CD4-positive, CD25-positive, alpha-beta regulatory T cell (primary cell): ENCODE data around the gene MYO18A. TPM values are rescaled to one million over a fixed set of nuclear protein-coding genes. Genes with fewer than 3 reads are reported as not detected.

Experiments used
- ATAC-seq, 2 donors: fragments of 150-1000 bp; cut with Tn5 transposase; one replicate each; pipeline ENCODE4 v1.10.0; 2021; ENCODE audit warnings: low read depth in 2 of 2, moderate number of reproducible peaks in 2 of 2, moderate library complexity in 1 of 2
- DNase-seq, 3 donors: peaks; one replicate each; pipeline versions ENCODE4 v3.0.0 to v3.0.0-alpha.2; 2012 to 2022; ENCODE audit warnings: mixed read lengths in 1 of 3
- H3K27ac ChIP-seq: one replicate; pipeline ENCODE4 v1.7.0; 2013; ENCODE audit warnings: mild to moderate bottlenecking, low read length; ENCODE audit not compliant: insufficient read depth, poor library complexity, severe bottlenecking
- H3K27me3 ChIP-seq: one replicate; pipeline ENCODE4 v1.7.0; 2013; ENCODE audit warnings: low read length; ENCODE audit not compliant: control insufficient read depth, insufficient read depth
- H3K36me3 ChIP-seq: one replicate; pipeline ENCODE4 v1.7.0; 2013; ENCODE audit warnings: mild to moderate bottlenecking, low read length, moderate library complexity; ENCODE audit not compliant: control insufficient read depth, insufficient read depth
- H3K4me1 ChIP-seq: 2 replicates; pipeline ENCODE4 v1.7.0; 2013; ENCODE audit warnings: mild to moderate bottlenecking, low read length; ENCODE audit not compliant: insufficient read depth, control insufficient read depth, poor library complexity, severe bottlenecking
- H3K4me3 ChIP-seq: one replicate; pipeline ENCODE4 v1.7.0; 2013; ENCODE audit warnings: low read depth, mild to moderate bottlenecking, low read length, moderate library complexity
- H3K9me3 ChIP-seq, 2 experiments: 1 replicate in 1 of 2; 2 replicates in 1 of 2; pipeline ENCODE4 v1.7.0; 2013; ENCODE audit warnings: low read length in 2 of 2, mild to moderate bottlenecking in 1 of 2, moderate library complexity in 1 of 2; ENCODE audit not compliant: control insufficient read depth in 2 of 2
- H3K27ac Mint-ChIP-seq, 3 donors: one replicate each; pipeline ENCODE4 v1.8.0; 2020 to 2022; ENCODE audit warnings: mild to moderate bottlenecking in 3 of 3, mixed read lengths in 3 of 3, moderate library complexity in 2 of 3
- H3K27me3 Mint-ChIP-seq: one replicate; pipeline ENCODE4 v1.8.0; 2022; ENCODE audit warnings: mild to moderate bottlenecking, mixed read lengths
- H3K36me3 Mint-ChIP-seq: one replicate; pipeline ENCODE4 v1.8.0; 2020; ENCODE audit warnings: mixed read lengths
- H3K4me1 Mint-ChIP-seq, 4 donors: one replicate each; pipeline ENCODE4 v1.8.0; 2020 to 2022; ENCODE audit warnings: mixed read lengths in 4 of 4, mild to moderate bottlenecking in 1 of 4
- H3K4me3 Mint-ChIP-seq, 4 donors: one replicate each; pipeline ENCODE4 v1.8.0; 2020 to 2022; ENCODE audit warnings: mild to moderate bottlenecking in 4 of 4, mixed read lengths in 4 of 4, moderate library complexity in 3 of 4
- H3K9me3 Mint-ChIP-seq, 7 donors: one replicate each; pipeline ENCODE4 v1.8.0; 2020 to 2022; ENCODE audit warnings: mixed read lengths in 7 of 7, mild to moderate bottlenecking in 3 of 7, moderate library complexity in 2 of 7
- polyA plus RNA-seq, 4 donors: library from polyadenylated mRNA; unstranded; fragments of 300-500 nt; fragmentation: Illumina TruSeq; gene quantifications; one replicate each; pipeline ENCODE4 v1.2.3, GENCODE V29; 2021
- total RNA-seq: library from RNA; stranded (reverse); gene quantifications from one replicate; pipeline ENCODE4 v1.2.3, GENCODE V29; 2022

The MYO18A gene
- total and polyA plus RNA-seq, 5 donors from 2014 or later: 16.8 to 193 (median 21.0) TPM

- H3K4me3 Mint-ChIP-seq: no peak overlapping the region
- no peaks in the 10 kb centered on the region for H3K36me3 Mint-ChIP-seq
- no peak for ATAC-seq
- Histone ChIP-seq H3K36me3 (no peaks in the 10 kb centered on the region), H3K27ac (no peak overlapping the region), H3K4me3 (no peak overlapping the region), H3K4me1 (no peaks in the 10 kb centered on the region), H3K9me3 (no peaks in the 10 kb centered on the region), H3K27me3 (peaks cover 6% of the 10 kb centered on the region)
- no peak overlapping the region for H3K27ac Mint-ChIP-seq
- peaks cover 0 to 2% (median 0%) of the 10 kb centered on the region in 7 donors for H3K9me3 Mint-ChIP-seq
- H3K4me1 Mint-ChIP-seq: peaks cover 0 to 5% (median 0%) of the 10 kb centered on the region in 4 donors
- DNase-seq: no peak
- H3K27me3 Mint-ChIP-seq: peaks cover 37% of the 10 kb centered on the region
Observed at GRCh38 chr17:29193146-29193545, 12.9 kb upstream of the MYO18A start.

DNA sequence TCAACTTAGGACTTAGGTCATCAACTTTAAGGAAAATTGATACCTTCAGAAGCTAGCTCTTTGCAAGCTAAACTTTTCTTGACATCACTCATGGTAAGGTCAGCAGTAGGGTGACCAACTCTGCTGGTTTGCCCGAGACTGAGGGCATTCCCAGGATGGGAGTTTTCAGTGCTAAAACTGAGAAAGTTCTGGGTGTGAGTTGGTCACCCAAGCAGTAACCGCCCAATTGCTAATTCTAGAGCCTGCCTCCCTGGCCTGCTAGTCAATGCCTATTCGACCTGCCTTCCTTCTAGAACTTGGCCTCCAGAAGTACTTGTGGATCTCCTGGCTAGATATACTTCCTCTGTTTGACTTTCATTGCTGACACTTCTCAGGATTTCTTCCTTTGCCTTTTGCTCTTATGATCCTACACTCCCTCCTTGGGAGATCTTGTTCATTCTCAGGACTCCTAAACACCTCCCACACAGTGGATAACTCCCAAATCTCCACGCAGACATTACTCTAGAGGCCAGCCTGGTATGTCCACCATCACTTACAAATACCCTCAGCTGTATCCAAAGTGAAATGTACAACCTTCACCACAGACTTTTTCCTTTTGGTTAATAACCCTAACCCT, 10.5 kb upstream of the MYO18A start:
- Mint-ChIP-seq H3K4me1 (peaks cover 0 to 4% (median 0%) of the 10 kb centered on the region in 4 donors), H3K9me3 (peaks cover 0 to 2% (median 0%) of the 10 kb centered on the region in 7 donors), H3K27ac (peak overlapping the region in 1 of 3 donors; percentile 16), H3K4me3 (no peak overlapping the region), H3K27me3 (peaks cover 31% of the 10 kb centered on the region), H3K36me3 (no peaks in the 10 kb centered on the region)
- DNase-seq (no peak), ATAC-seq (no peak)
- Histone ChIP-seq H3K27ac (no peak overlapping the region), H3K4me3 (no peak overlapping the region), H3K9me3 (no peaks in the 10 kb centered on the region), H3K27me3 (peaks cover 6% of the 10 kb centered on the region), H3K4me1 (no peaks in the 10 kb centered on the region), H3K36me3 (no peaks in the 10 kb centered on the region)

DNA sequence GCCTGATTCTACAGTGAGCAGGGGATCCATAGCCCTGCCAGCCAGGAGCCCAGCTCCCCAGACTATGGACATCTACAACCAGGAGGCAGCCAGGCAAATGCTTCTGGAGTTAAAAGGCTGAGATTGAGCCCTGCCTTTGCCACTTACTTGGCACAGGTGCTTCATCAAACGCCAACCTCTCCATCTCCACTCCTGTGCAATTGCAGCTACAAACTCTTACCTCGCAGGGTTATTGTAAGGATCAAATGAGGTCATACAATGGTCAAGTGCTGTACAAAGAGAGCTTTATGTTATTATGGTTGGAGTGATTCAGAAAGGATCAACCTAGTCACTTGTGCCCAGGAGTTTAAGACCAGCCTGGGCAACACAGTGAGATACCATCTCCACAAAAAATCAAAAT, 9.8 kb upstream of the MYO18A start:
- no peak overlapping the region for H3K4me3 Mint-ChIP-seq
- H3K9me3 Mint-ChIP-seq: no peaks in the 10 kb centered on the region
- ATAC-seq (no peak), DNase-seq (no peak)
- Histone ChIP-seq H3K27ac (no peak overlapping the region), H3K27me3 (peaks cover 6% of the 10 kb centered on the region), H3K4me1 (no peaks in the 10 kb centered on the region), H3K36me3 (no peaks in the 10 kb centered on the region), H3K4me3 (no peak overlapping the region), H3K9me3 (no peaks in the 10 kb centered on the region)
- no peaks in the 10 kb centered on the region for H3K36me3 Mint-ChIP-seq
- no peaks in the 10 kb centered on the region for H3K4me1 Mint-ChIP-seq
- peaks cover 28% of the 10 kb centered on the region for H3K27me3 Mint-ChIP-seq
- H3K27ac Mint-ChIP-seq: no peak overlapping the region

DNA sequence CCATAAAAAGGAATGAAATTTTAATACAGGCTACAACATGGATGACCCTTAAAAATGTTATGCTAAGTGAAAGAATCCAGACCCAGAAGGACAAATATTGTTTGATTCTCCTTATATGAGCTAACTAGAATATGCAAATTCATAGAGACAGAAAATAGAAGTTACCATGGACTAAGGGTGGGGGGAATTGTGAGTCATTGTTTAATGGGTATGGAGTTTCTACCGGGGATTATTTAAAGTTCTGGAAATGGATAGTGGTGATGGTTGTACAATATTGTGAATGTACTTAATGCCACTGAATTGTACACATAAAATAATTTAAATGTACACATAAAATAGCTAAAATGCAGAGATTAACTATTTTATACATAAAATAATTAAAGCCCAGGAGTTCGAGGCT, 9.2 kb upstream of the MYO18A start:
- ATAC-seq: no peak
- H3K4me1 ChIP-seq: no peaks in the 10 kb centered on the region
- H3K9me3 ChIP-seq: no peaks in the 10 kb centered on the region
- Mint-ChIP-seq H3K27me3 (peaks cover 28% of the 10 kb centered on the region), H3K4me3 (no peak overlapping the region), H3K36me3 (no peaks in the 10 kb centered on the region), H3K4me1 (no peaks in the 10 kb centered on the region), H3K27ac (no peak overlapping the region), H3K9me3 (no peaks in the 10 kb centered on the region)
- DNase-seq: no peak
- no peak overlapping the region for H3K4me3 ChIP-seq
- H3K36me3 ChIP-seq: no peaks in the 10 kb centered on the region
- H3K27me3 ChIP-seq: peaks cover 6% of the 10 kb centered on the region
- no peak overlapping the region for H3K27ac ChIP-seq

- no peak overlapping the region for H3K4me3 ChIP-seq
- Mint-ChIP-seq H3K36me3 (no peaks in the 10 kb centered on the region), H3K27ac (no peak overlapping the region), H3K27me3 (peaks cover 16% of the 10 kb centered on the region), H3K9me3 (no peaks in the 10 kb centered on the region), H3K4me3 (peak overlapping the region in 1 of 4 donors; percentile 64), H3K4me1 (peaks cover 4 to 32% (median 14%) of the 10 kb centered on the region in 4 donors)
- DNase-seq (no peak), ATAC-seq (no peak)
- H3K27me3 ChIP-seq: no peaks in the 10 kb centered on the region
- no peaks in the 10 kb centered on the region for H3K36me3 ChIP-seq
- no peak overlapping the region for H3K27ac ChIP-seq
- peaks cover 22% of the 10 kb centered on the region for H3K4me1 ChIP-seq
- no peaks in the 10 kb centered on the region for H3K9me3 ChIP-seq
Observed at GRCh38 chr17:29181226-29181625, 1.0 kb upstream of the MYO18A start.

- Histone ChIP-seq H3K27me3 (no peaks in the 10 kb centered on the region), H3K4me1 (peaks cover 26% of the 10 kb centered on the region), H3K9me3 (no peaks in the 10 kb centered on the region), H3K4me3 (no peak overlapping the region), H3K36me3 (no peaks in the 10 kb centered on the region), H3K27ac (no peak overlapping the region)
- Mint-ChIP-seq H3K27ac (no peak overlapping the region), H3K27me3 (peaks cover 16% of the 10 kb centered on the region), H3K36me3 (no peaks in the 10 kb centered on the region), H3K9me3 (no peaks in the 10 kb centered on the region), H3K4me1 (peaks cover 4 to 37% (median 17%) of the 10 kb centered on the region in 4 donors), H3K4me3 (peak overlapping the region in 3 of 4 donors; percentile 55 to 70 (median 64))
- DNase-seq (no peak), ATAC-seq (no peak)
Observed at GRCh38 chr17:29180788-29181160, 576 bp upstream of the MYO18A start.

DNA sequence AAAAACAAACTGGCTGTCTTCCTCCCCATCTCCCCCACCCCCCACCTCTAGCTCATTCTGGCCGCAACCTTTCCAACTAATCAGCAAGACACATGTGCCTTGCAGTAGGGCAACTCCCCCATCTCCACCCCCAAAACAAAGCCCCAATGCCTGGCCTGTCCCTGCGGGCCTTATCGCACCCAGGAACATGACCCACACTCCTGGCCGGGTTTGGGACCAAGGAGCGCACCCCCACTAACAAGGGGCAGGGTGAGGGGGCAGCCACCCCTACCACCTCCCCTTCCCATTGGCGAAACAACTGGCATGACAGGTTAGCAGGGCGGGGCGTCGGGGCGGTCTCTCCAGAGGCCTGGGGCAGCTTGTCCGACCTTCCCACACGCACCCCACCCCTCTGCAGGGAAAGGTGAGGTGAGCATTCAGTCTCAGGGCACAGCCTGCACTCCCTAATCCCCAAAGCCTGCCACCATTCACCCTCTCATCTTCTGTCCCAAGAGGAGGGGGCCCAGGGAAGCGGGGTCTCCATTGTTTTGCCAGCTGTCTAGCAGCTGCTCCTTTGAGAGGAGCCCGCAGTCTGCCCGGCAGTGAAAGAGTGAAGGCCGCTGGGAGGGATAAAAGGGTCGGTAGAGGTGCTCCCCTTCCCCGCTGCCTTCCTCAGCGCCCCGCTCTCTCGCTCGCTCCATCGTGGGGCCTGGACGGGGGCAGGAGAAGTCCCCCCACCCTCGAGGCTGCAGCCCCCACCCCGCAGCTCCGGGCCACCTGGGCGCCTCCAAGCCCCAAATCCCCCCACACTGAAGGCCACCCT, 765 bp downstream of the MYO18A start:
- Histone ChIP-seq H3K27me3 (no peaks in the 10 kb centered on the region), H3K9me3 (no peaks in the 10 kb centered on the region), H3K36me3 (no peaks in the 10 kb centered on the region), H3K4me3 (no peak overlapping the region), H3K27ac (no peak overlapping the region), H3K4me1 (peaks cover 26% of the 10 kb centered on the region)
- ATAC-seq (no peak), DNase-seq (no peak)
- Mint-ChIP-seq H3K27me3 (peaks cover 16% of the 10 kb centered on the region), H3K27ac (peak overlapping the region in 2 of 3 donors; percentile 31 to 43), H3K4me1 (peaks cover 4 to 38% (median 17%) of the 10 kb centered on the region in 4 donors), H3K4me3 (peak overlapping the region; percentile 54 to 84 (median 72)), H3K9me3 (no peaks in the 10 kb centered on the region), H3K36me3 (no peaks in the 10 kb centered on the region)
